ENCODE data around the gene IFT22. TPM values are rescaled to one million over a fixed set of nuclear protein-coding genes. Genes with fewer than 3 reads are reported as not detected.
"Not testable (repeated sequence)": the region's sequence is repeated elsewhere in the genome, so short reads cannot be mapped to it uniquely, and the experiment has no call there.

Gene IFT22
- total RNA-seq, 6 experiments from 2014 or later: 5.4 to 8.1 (median 6.2) TPM

DNA sequence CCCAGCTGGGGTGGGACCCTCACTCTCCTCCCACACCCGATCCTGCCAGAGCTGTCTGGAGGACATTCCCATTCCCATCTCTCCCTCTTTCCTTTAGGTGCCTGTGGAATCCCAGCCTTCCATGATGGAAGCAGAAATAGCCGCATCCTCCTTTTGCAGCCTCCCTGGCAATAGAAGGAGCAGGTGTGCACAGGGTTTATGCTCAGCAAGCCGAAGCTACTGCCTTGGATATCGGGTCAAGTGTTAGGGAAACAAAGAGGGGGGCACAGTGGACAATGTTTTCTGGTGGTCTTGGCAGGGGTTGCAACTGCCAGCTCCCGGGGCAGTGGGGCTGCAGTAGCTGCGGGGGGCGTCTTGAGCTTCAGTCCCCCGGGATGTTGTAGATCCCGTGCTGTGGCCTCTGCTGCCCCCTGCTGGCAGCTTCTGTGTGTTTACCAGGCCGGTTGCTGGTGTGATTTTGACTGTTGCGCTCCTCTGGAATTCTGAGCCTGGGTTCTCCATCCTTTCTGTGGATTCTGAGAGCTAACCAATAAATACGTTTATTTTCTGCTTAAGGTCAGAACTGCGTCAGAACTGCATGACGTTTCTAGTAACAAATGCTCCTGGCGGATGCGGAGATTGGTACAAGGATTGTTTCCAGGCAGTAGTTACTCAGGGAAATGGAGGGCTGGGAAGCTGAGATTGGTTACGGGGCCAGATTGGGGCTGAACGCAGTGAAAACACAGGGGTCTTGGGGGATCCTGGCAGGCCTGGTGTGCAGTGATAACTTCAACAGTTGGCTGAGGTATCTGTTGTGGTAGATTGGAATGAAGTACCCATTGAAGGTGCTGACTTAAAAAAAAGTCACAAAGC, 31.2 kb downstream of the IFT22 start:
- intact Hi-C loops (cut with DNase I); H3K27me3 ChIP-seq; H3K9me3 ChIP-seq; H3K4me3 ChIP-seq; H3K36me3 ChIP-seq: not testable (repeated sequence)
- TF ChIP-seq, protein P1, sequence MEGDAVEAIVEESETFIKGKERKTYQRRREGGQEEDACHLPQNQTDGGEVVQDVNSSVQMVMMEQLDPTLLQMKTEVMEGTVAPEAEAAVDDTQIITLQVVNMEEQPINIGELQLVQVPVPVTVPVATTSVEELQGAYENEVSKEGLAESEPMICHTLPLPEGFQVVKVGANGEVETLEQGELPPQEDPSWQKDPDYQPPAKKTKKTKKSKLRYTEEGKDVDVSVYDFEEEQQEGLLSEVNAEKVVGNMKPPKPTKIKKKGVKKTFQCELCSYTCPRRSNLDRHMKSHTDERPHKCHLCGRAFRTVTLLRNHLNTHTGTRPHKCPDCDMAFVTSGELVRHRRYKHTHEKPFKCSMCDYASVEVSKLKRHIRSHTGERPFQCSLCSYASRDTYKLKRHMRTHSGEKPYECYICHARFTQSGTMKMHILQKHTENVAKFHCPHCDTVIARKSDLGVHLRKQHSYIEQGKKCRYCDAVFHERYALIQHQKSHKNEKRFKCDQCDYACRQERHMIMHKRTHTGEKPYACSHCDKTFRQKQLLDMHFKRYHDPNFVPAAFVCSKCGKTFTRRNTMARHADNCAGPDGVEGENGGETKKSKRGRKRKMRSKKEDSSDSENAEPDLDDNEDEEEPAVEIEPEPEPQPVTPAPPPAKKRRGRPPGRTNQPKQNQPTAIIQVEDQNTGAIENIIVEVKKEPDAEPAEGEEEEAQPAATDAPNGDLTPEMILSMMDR (IDR thresholded peaks at IDR 0.05): peak; percentile 63 to 79 (median 74)
- WGBS (ENCODE audit: insufficient coverage, low coverage, low lambda C conversion rate, missing lambda C conversion rate): 11% methylated on average over 11 of the region's 18 CpGs
- ATAC-seq (peak; percentile 52 to 60 (median 56)), DNase-seq (peak; percentile 73 to 79 (median 74))
- Histone ChIP-seq H3K4me1 (peaks cover 0 to 28% (median 2%) of the 10 kb centered on the region in 4 donors), H3K27ac (peak overlapping the region in 2 of 3 donors; percentile 36 to 40)

DNA sequence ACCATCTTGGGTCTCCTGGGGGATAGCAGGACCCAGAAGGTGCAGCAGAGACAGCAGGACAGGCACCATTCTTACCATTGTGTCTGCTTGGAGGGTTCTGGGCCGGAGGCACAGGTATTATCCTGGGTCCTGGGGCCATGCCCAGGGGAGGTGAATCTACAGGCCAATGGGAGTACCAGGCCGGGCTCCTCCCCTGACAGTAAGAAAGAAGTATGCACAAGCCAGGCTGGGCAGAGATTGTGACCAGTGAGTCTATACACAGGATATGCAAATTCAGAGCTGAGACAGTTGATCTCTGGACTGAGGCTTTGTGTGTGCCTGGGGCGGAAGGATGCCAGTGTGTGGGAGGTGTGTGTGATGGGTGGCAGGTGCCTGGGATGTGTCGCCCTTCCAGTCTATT, 31.9 kb downstream of the IFT22 start:
- WGBS (ENCODE audit: insufficient coverage, low coverage, low lambda C conversion rate, missing lambda C conversion rate): 0% methylated on average over 1 of the region's 4 CpGs

DNA sequence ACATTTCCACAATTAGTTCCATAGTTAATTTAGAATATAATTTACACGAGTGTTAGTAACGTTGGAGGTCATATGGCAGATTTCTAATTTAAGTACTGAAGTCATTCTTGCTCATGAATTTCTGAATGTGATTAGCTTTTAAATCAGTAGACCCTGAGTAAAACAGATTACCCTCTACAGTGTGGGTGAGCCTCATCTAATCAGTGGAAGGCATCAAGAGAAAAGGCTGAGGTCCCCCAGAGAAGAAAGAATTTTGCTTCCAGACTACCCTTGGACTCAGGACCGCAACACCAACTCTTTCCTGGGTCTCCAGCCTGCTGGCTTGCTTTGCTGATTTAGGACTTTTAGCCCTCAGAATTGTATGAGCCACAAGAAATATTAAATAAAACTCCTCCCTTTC, 33.2 kb downstream of the IFT22 start:
- no peaks in the 10 kb centered on the region for H3K36me3 ChIP-seq
- intact Hi-C loops (cut with DNase I): loop anchor here in 1 of 2 donors (10.0 kb wide), 1 partner anchor 124 kb away; the partner anchor contains the start of gene VGF

More for the DNA sequence above, 31.9 kb downstream of the IFT22 start:
- DNase-seq: peak; percentile 56 to 88 (median 82)
- peaks cover 0 to 32% (median 4%) of the 10 kb centered on the region in 4 donors for H3K4me1 ChIP-seq
- H3K27me3 ChIP-seq, H3K9me3 ChIP-seq, H3K36me3 ChIP-seq: not testable (repeated sequence)
- intact Hi-C loops (cut with DNase I): loop anchor here in 1 of 2 donors (10.0 kb wide), 1 partner anchor 125 kb away; the partner anchor contains the start of gene VGF
- H3K27ac ChIP-seq: peak overlapping the region in 2 of 3 donors; percentile 72 to 88
- TF ChIP-seq POLR2A (IDR thresholded peaks at IDR 0.05): peak; percentile 66
- peak; percentile 90 to 94 (median 92) for ATAC-seq
- H3K4me3 ChIP-seq: peak overlapping the region; percentile 20 to 65 (median 61)

DNA sequence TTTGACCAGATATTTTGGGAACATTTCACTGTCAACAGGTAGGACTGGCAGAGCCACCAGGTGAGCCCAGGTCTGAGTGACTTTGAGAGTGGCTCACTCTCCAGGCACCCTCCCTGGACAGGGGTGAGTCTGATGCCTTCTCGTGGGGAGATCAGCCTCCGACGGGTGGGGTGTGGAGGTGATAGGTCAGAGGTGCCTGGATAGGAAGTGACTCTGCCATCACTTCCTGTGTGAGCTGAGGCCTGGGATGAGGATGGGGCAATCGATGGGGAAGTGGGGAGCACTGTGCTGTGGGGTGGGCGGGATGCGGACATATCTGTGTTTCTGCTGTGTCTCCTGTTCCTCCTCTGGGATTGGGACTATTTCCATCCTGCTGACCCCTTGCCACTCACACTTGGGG, 34.6 kb downstream of the IFT22 start:
- Histone ChIP-seq H3K27ac (peak overlapping the region in 2 of 3 donors; percentile 72 to 88), H3K9me3 (no peaks in the 10 kb centered on the region), H3K27me3 (no peaks in the 10 kb centered on the region), H3K36me3 (peaks cover 0 to under 1% (median 0%) of the 10 kb centered on the region in 4 donors), H3K4me3 (peak overlapping the region in 1 of 3 donors; percentile 10), H3K4me1 (peaks cover 0 to 41% (median 6%) of the 10 kb centered on the region in 4 donors)
- TF ChIP-seq POLR2A (IDR thresholded peaks at IDR 0.05): no peak
- TF ChIP-seq, protein P1 (IDR thresholded peaks at IDR 0.05): no peak
- peak in 1 of 4 donors; percentile 18 for ATAC-seq
- no peak for DNase-seq
- intact Hi-C loops (cut with DNase I): loop anchor here in 1 of 2 donors (10.0 kb wide), 1 partner anchor 122 kb away; the partner anchor contains the start of gene VGF
- WGBS (ENCODE audit: insufficient coverage, low coverage, low lambda C conversion rate, missing lambda C conversion rate): 13% methylated on average over 3 of the region's 6 CpGs

More for the DNA sequence above, 33.2 kb downstream of the IFT22 start:
- Histone ChIP-seq H3K27me3 (no peaks in the 10 kb centered on the region), H3K9me3 (no peaks in the 10 kb centered on the region), H3K4me3 (peak overlapping the region; percentile 12 to 65 (median 61)), H3K4me1 (peaks cover 0 to 32% (median 4%) of the 10 kb centered on the region in 4 donors), H3K27ac (peak overlapping the region; percentile 22 to 88 (median 72))
- DNase-seq (no peak), ATAC-seq (no peak)
- WGBS (ENCODE audit: insufficient coverage, low coverage, low lambda C conversion rate, missing lambda C conversion rate): 77% methylated on average over 3 of the region's 3 CpGs
- TF ChIP-seq, protein P1 (IDR thresholded peaks at IDR 0.05): no peak
- no peak for TF ChIP-seq POLR2A (IDR thresholded peaks at IDR 0.05)

DNA sequence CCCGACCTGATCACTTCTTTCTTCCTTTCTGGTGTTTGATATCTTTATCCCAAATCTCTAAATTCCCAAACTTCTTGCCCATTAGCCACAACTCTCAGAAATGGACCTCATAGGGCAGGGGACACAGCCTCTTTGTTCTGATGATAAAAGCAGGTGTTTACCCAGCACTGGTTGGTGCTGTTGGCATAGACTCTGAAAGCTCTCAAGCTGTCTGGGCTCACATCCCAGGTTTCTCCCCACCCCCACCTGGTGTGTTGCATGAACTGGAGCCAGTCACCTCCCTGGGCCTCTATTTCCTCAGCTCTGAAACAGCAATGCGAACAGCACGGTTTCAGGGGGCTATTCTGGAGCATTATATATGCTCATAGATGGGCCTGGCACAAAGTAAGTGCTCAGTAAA, 35.7 kb downstream of the IFT22 start:
- not testable (repeated sequence) for H3K9me3 ChIP-seq, H3K4me3 ChIP-seq, H3K27me3 ChIP-seq, H3K36me3 ChIP-seq
- peak; percentile 81 to 94 (median 90) for DNase-seq
- intact Hi-C loops (cut with DNase I): loop anchor here in 1 of 2 donors (10.0 kb wide), 1 partner anchor 121 kb away; the partner anchor contains the start of gene VGF
- Histone ChIP-seq H3K27ac (peak overlapping the region in 2 of 3 donors; percentile 52 to 72), H3K4me1 (peaks cover 0 to 41% (median 6%) of the 10 kb centered on the region in 4 donors)
- ATAC-seq: peak; percentile 64 to 68 (median 66)
- WGBS (ENCODE audit: insufficient coverage, low coverage, low lambda C conversion rate, missing lambda C conversion rate): 21% methylated on average over 3 of the region's 3 CpGs

All from right lobe of liver (tissue), 6 donors.